NT2/D1 (cell line): Measurements from ENCODE around the gene P4HB.

Experiments
- DNase-seq: peaks from one replicate; pipeline ENCODE4 v3.0.0-alpha.2; 2011; ENCODE audit warnings: low read depth, low spot score
- H3K27me3 ChIP-seq: 2 replicates; pipeline ENCODE4 v1.6.0; 2011; ENCODE audit warnings: mild to moderate bottlenecking; ENCODE audit not compliant: insufficient read length, insufficient read depth
- H3K36me3 ChIP-seq: 2 replicates; pipeline ENCODE4 v1.6.1; 2011; ENCODE audit warnings: mild to moderate bottlenecking, low read length, mixed read lengths; ENCODE audit not compliant: insufficient read depth, insufficient read length
- H3K4me1 ChIP-seq: 2 replicates; pipeline ENCODE4 v1.5.1; 2011; ENCODE audit not compliant: insufficient read depth, insufficient read length
- H3K4me3 ChIP-seq: 2 replicates; pipeline ENCODE4 v1.5.1; 2011; ENCODE audit warnings: low read depth; ENCODE audit not compliant: insufficient read length
- H3K9ac ChIP-seq: 2 replicates; pipeline ENCODE4 v1.6.0; 2011; ENCODE audit warnings: low read depth; ENCODE audit not compliant: insufficient read length
- H3K9me3 ChIP-seq: 2 replicates; pipeline ENCODE4 v1.5.1; 2011; ENCODE audit warnings: mild to moderate bottlenecking, low read length; ENCODE audit not compliant: insufficient read depth
- SUZ12 ChIP-seq: IDR thresholded peaks from 2 replicates; pipeline ENCODE4 v1.6.1; 2011; ENCODE audit not compliant: insufficient read length, insufficient read depth; ENCODE audit errors: extremely low read depth
- YY1 ChIP-seq: IDR thresholded peaks from 2 replicates; pipeline ENCODE4 v1.6.1; 2011; ENCODE audit not compliant: insufficient read length, insufficient read depth
- ZNF274 ChIP-seq: IDR thresholded peaks from 2 replicates; pipeline ENCODE4 v1.6.1; 2011; ENCODE audit warnings: mild to moderate bottlenecking, low read depth, low read length

P4HB gene

DNA sequence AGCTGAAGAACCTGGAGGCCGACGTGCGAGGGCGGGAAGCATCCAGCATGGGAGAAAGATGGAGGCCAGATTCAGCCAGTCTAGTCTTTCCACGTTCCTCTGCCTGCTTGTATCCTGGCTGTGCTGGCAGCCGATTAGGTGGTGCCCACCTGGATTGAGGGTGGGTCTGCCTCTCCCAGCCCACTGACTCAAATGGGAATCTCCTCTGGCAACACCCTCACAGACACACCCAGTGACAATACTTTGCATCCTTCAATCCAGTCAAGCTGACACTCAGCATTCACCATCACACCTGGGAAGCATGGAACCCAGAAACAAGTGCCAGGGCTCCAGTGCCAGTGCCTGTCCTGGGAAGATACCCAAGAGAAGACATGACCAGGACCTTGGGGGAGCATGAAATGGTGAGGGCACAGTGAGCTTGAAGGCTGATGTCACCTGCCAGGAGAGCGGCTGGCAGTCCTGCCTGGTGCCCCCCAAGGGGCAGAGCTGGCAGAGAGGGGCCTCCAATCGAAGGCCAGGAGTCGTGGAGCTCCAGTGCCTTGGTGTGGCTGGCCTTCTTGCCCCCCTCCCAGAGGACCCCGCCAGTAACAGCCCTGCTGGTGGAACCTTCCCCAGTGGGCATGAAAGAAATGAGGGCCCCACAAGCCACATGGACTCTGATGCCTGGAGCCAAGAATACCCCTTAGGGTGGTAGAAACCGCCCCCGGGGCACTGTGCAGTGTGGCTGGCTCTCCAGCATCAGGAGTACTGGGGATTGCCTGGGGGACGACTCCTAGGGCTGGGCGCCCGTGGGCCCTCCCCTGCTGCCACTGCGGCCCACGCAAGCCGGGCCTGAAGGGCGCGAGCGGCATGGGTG, 41.1 kb upstream of the P4HB start:
- TF ChIP-seq ZNF274 (no peak), SUZ12 (no peak), YY1 (no peak)
- H3K9ac ChIP-seq, result peak overlapping the region; percentile 57
- H3K36me3 ChIP-seq, result peaks cover 57% of the 10 kb centered on the region
- H3K27me3 ChIP-seq, result peaks cover 16% of the 10 kb centered on the region
- DNase-seq, result no peak
- peaks cover 24% of the 10 kb centered on the region for H3K4me1 ChIP-seq
- peak overlapping the region; percentile 22 for H3K4me3 ChIP-seq
- no peaks in the 10 kb centered on the region for H3K9me3 ChIP-seq

DNA sequence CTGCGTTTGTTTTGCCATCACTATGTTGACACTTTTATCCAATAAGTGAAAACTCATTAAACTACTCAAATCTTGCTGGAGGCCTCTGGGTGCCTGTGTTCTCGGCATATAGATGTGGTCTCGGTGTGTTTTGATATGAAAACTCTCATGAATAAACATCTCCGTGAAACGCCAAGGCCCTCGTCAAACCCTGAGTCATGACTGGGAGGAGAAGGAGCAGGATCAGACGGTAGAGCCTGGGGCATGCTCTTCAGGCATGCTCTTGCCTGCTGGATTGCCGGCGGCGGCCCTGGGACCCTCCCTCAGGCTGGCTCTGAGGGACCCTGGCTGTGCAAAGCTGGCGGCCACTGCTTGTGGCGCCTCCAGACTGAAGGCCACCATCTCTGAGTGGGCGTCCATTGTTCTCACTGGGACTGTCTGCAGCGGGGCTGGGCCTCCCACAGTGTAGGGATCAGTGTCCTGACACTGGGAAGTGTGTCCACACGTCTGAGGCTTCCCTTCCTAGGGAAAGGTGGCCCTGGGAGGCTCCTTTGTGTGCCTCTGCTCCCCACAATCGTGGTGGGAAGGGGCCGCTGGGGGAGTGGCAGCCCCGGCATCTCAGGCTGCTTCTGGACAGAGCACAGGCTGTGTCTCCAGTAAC, 40.0 kb upstream of the P4HB start:
- Histone ChIP-seq H3K9me3 (no peaks in the 10 kb centered on the region), H3K4me3 (no peak overlapping the region), H3K27me3 (peaks cover 16% of the 10 kb centered on the region), H3K36me3 (peaks cover 55% of the 10 kb centered on the region), H3K4me1 (peaks cover 24% of the 10 kb centered on the region), H3K9ac (peak overlapping the region; percentile 27)
- TF ChIP-seq YY1, result no peak
- TF ChIP-seq SUZ12, result no peak
- TF ChIP-seq ZNF274, result no peak
- no peak for DNase-seq

DNA sequence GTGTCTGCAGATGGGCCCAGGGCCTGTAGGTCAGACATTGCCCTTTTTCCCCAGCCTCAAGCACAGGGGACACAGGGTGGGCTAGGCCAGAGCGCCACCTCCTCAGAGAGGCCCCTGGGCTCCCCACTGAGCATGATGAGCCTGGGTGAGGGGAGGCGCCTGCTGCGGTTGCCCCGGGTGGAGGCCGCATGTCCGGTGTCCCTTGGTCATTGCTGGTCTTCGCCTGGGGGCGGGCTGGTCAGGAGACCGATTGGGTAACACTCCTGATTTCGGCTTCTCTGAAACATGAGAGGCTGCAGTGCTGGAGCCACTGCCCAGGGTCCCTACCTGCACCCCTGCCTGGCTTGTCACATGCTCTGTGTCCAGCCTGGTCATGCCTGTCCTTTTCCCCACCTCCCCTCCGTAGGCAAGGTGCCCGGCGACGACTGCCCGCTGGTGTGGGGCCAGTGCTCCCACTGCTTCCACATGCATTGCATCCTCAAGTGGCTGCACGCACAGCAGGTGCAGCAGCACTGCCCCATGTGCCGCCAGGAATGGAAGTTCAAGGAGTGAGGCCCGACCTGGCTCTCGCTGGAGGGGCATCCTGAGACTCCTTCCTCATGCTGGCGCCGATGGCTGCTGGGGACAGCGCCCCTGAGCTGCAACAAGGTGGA, 39.3 kb upstream of the P4HB start:
- peak overlapping the region; percentile 6 for H3K9ac ChIP-seq
- no peak for TF ChIP-seq SUZ12
- no peak for TF ChIP-seq ZNF274
- TF ChIP-seq YY1, result no peak
- H3K36me3 ChIP-seq, result peaks cover 54% of the 10 kb centered on the region
- no peaks in the 10 kb centered on the region for H3K9me3 ChIP-seq
- peaks cover 24% of the 10 kb centered on the region for H3K4me1 ChIP-seq
- no peak overlapping the region for H3K4me3 ChIP-seq
- no peak for DNase-seq
- peaks cover 16% of the 10 kb centered on the region for H3K27me3 ChIP-seq

DNA sequence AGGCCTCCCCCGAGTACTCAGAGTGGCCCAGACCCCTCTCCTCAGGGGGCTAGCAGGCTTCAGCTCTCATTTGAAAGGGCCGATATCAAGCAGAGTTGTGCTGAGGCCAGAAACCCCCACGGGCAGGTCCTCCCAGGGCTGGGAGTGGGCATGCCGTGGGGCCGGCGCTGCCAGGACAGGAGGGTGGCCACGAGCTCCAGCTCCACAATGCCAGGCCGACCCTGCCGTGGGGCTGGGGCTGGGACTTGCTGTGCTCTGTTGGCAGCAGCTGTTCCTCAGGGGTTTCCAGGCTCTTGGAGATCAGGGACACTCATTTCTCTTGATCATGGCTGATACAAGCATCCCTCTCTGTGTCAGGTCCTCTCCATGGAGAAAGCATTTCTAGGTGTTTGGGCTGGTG, 38.5 kb upstream of the P4HB start:
- H3K27me3 ChIP-seq, result peaks cover 16% of the 10 kb centered on the region
- H3K9me3 ChIP-seq, result no peaks in the 10 kb centered on the region
- DNase-seq, result no peak
- H3K4me1 ChIP-seq, result peaks cover 25% of the 10 kb centered on the region
- H3K9ac ChIP-seq, result no peak overlapping the region
- peaks cover 54% of the 10 kb centered on the region for H3K36me3 ChIP-seq
- TF ChIP-seq YY1 (no peak), SUZ12 (no peak), ZNF274 (no peak)
- no peak overlapping the region for H3K4me3 ChIP-seq

DNA sequence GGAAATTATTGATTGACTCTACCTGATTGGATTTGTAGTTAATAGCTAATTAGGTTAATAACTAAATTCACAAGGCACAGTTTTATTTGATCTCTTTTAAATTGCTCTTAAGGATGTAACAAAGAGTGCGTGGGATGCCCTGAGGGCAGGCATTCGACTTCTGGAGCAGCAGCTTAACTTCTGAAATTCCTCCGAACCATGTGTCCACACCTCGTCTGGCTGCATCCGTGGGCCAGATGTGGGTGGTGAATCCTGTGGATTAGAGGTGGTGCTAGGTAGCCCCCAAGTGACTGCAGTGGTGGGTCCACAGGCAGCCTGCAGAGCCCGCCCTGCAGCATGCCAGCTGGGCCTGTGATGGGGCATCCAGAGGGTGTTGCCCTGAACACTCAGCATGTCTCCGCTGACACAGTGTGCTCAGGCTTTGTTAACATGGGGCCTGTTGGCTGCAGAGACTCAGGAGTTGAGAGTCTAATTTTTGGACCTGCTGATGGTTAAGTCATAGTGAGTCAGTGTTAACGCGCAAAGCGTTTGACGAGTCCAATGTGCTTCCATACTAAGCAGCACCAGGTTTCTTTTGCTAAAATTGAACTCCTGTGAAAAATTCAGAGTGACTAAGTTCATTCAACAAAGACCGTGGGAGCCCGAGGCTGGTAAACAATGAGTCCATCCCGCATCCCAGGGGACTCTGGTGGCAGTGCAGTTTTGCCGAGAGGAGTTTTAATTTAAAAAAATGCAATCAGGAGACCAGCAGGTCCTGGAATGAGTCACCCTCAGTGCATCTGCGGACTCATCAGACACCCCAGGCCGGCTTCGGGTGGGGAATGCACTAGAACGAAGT, 37.9 kb upstream of the P4HB start:
- TF ChIP-seq SUZ12 (no peak), YY1 (no peak), ZNF274 (no peak)
- Histone ChIP-seq H3K4me1 (peaks cover 24% of the 10 kb centered on the region), H3K9ac (peak overlapping the region; percentile 58), H3K9me3 (no peaks in the 10 kb centered on the region), H3K4me3 (no peak overlapping the region), H3K27me3 (peaks cover 16% of the 10 kb centered on the region), H3K36me3 (peaks cover 59% of the 10 kb centered on the region)
- no peak for DNase-seq

DNA sequence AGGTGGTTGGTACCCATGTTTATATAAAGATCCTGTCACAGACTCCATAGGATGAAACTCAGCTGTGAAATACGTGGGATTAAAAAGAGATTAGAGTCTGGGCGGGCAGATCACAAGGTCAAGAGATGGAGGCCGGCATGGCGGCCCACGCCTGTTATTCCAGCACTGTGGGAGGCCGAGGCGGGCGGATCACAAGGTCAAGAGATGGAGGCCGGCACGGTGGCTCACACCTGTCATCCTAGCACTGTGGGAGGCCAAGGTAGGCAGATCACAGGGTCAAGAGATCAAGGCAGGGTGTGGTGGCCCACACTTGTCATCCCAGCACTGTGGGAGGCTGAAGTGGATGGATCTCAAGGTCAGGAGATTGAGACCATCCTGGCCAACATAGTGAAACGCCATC, 35.1 kb upstream of the P4HB start:
- no peak for DNase-seq
- Histone ChIP-seq H3K36me3 (peaks cover 57% of the 10 kb centered on the region), H3K4me1 (peaks cover 21% of the 10 kb centered on the region), H3K9me3 (no peaks in the 10 kb centered on the region), H3K4me3 (no peak overlapping the region), H3K9ac (no peak overlapping the region), H3K27me3 (no peaks in the 10 kb centered on the region)
- TF ChIP-seq YY1 (no peak), SUZ12 (no peak)

DNA sequence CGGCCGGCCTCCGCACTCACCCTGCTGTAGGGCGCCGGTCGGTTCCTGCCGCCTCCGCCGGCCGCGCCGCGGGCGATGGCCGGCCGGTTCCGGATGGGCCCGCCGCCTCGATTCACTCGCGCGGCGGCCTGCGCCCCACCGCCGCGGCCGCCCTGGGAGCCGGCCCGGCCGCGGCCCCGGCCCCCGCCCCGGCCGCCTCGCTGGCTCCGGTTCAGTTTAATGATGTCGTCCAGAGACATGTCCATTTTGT, 30.9 kb upstream of the P4HB start:
- Histone ChIP-seq H3K27me3 (no peaks in the 10 kb centered on the region), H3K4me1 (peaks cover 5% of the 10 kb centered on the region), H3K9ac (peak overlapping the region; percentile 99), H3K9me3 (no peaks in the 10 kb centered on the region), H3K36me3 (peaks cover 70% of the 10 kb centered on the region), H3K4me3 (peak overlapping the region; percentile 99)
- DNase-seq, result no peak
- TF ChIP-seq YY1, result no peak
- TF ChIP-seq ZNF274, result no peak
- TF ChIP-seq SUZ12, result no peak
